Activated T-cell treated with anti-CD3 and anti-CD28 coated beads, Interleukin-2, amount 50 U/mL, for 48 hours (primary cell): Measurements from ENCODE around the gene VWC2.

Source experiments
- DNase-seq, 2 experiments: peaks; one replicate each; pipeline ENCODE4 v3.0.0-alpha.2; 2020

The VWC2 gene

GRCh38 chr7:49773218-49773935, at the start of gene VWC2:
VWC2 (plus strand) TSS chr7:49773638; CDS start chr7:49775436, 1,798 bp downstream.
- DNase-seq, result peak in 1 of 2 experiments; percentile 25

DNA sequence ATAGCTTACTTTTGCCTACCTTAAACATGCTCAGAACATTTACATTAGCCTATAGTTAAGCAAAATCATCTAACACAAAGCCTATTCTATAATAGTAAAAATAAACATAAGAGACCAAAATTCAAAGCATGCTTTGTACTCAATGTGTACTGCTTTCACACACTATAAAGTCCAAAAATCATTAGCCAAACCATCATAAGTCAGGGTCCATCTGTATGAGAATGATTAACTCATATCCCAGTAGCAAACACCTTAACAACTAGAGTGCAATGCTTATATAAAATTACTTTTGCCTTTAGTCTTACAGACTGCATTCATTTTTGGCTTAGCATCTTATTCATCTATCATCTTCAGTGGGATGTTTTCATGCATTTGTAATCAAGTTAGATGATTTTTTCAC, 49.4 kb upstream of the VWC2 start:
- no peak for DNase-seq

DNA sequence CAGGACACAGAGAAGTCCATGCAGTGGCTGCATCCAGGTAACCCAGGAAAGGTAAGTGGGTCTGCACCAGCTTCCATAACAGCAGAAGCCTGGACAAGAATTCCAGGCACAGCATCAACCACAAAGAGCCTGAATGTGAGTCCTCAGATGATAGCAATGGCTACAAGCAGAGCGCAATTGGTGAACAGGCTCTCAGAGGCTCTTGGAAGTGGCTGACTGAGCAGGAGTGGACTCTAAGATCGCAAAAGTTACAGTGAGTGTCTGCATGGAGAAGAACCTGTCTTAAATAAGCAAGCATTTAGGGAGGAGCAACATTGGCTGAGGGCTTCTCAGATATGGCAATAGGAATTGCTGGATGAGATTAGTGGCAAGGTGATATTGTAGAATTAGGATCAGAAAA, 41.6 kb upstream of the VWC2 start:
- DNase-seq, result no peak

- no peak for DNase-seq
Measured at GRCh38 chr7:49762666-49763065, 10.8 kb upstream of the VWC2 start.

- DNase-seq, result no peak
Measured at GRCh38 chr7:49763791-49764190, 9.6 kb upstream of the VWC2 start.

DNA sequence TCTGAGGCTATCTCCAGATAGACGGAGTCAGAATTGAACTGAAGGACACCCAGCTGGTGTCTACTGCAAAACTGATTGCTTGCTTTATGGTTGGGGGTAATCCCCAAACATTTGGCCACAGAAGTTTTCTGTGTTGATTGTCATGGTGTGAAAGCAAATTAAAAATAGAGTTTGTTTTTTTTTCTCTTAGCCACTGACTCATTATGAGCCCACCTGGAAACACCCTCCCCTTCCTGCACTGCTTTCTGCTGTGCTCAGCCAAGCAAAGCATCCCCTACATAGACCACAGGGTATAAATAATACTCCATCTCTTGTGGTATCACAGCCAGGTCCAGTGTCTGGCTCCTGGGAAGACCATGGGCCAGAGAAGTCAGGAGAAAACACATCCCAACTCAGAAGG, 6.5 kb upstream of the VWC2 start:
- DNase-seq, result no peak

GRCh38 chr7:49767719-49768118, 5.7 kb upstream of the VWC2 start:
- DNase-seq, result no peak

GRCh38 chr7:49768254-49768653, 5.2 kb upstream of the VWC2 start:
- no peak for DNase-seq

DNA sequence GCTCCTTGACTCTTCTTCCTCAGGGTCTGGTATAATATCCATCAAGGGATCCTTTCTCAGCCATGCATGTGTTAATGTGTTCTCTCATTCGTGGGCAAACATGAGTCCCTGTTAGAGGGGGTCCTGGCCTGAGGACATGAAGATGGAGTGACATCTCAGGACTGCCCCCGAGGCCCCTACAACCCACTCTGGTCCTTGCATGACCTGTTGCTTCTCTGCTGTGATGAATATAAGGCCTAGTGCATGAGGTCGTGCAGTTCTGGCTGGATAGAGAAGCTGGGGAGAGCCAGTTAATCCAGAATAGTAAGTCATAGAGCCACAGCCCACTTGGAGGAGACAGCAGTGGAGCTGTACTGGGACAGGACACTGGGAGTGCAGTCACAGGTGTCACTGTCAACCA, 4.6 kb upstream of the VWC2 start:
- no peak for DNase-seq

- DNase-seq, result no peak
Measured at GRCh38 chr7:49769285-49769857, 4.1 kb upstream of the VWC2 start.

GRCh38 chr7:49770838-49771237, 2.6 kb upstream of the VWC2 start:
- DNase-seq, result no peak

- DNase-seq, result no peak
Measured at GRCh38 chr7:49771427-49772176, 1.8 kb upstream of the VWC2 start.

- DNase-seq, result no peak
Measured at GRCh38 chr7:49772916-49773217, 571 bp upstream of the VWC2 start.

GRCh38 chr7:49773936-49774458, 559 bp downstream of the VWC2 start:
- DNase-seq, result peak in 1 of 2 experiments; percentile 19

GRCh38 chr7:49774459-49775064, 1.1 kb downstream of the VWC2 start:
- DNase-seq, result peak in 1 of 2 experiments; percentile 17

- DNase-seq, result peak in 1 of 2 experiments; percentile 19
Measured at GRCh38 chr7:49775065-49775948, 1.9 kb downstream of the VWC2 start.

DNA sequence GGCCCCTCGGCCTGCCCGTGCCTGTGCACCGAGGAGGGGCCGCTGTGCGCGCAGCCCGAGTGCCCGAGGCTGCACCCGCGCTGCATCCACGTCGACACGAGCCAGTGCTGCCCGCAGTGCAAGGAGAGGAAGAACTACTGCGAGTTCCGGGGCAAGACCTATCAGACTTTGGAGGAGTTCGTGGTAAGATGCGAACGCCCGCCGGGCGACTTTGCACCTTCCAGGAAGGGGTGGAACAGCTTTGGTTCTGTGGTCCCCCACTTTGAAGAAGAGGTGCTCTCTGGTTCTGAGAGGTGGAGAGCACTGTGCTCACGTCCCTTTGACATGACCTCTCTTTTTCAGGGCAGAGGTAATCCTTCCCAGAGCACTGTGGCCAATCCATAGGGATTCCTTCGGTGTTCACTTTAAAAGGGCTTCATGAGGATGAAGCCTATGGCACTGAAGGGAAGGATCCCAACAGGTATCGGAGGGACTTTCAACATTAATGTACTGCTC, 2.6 kb downstream of the VWC2 start:
- DNase-seq, result no peak

- no peak for DNase-seq
Measured at GRCh38 chr7:49776994-49777393, 3.6 kb downstream of the VWC2 start.

- DNase-seq, result no peak
Measured at GRCh38 chr7:49778731-49779270, 5.4 kb downstream of the VWC2 start.

DNA sequence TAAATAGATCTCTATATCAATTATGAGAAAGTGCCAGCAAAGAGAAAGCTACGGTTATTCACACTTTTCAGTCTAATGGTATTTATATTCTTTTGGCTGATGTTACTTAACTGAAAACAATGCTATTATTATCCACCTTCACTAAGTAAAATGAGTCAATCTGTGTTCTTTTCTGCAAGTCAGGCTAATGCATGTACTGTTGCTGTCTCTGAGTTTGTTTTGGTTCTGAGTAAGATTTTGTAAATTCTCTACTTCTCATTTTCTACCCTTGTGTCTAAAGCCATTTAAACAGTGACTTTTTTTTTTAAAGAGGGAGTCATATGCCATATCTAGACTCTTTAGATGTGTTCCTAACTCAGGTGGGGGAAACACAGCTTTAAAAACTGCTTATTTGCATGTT, 7.5 kb downstream of the VWC2 start:
- DNase-seq, result no peak

GRCh38 chr7:49781996-49782395, 8.6 kb downstream of the VWC2 start:
- no peak for DNase-seq

DNA sequence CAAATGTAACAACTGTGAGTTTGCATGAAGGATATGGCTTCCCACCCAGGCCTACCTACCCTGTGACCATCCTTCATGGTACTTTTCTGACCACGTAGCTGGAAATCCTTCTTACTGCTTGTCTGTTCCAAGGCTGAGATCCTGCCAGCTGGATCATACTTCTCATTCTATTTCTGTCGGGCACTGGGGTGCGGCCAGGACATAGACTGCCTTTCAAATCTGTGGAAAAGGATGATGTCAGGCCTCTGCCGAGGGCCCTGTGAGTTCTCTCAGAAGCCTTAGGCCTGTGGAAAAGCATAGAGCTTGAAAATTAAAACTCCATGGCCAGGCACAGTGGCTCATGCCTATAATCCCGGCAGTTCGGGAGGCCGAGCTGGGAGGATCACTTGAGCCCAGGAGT, 10.0 kb downstream of the VWC2 start:
- DNase-seq, result no peak
